GM23338 (cell line): ENCODE results near the gene ACOT6. TPM values are rescaled to one million over a fixed set of nuclear protein-coding genes. Genes with fewer than 3 reads are reported as not detected.

Source experiments
- ATAC-seq: fragments of 200-7000 bp; cut with Tn5 transposase; 3 replicates; pipeline ENCODE4 v1.9.1; 2020
- DNase-seq: peaks from one replicate; pipeline ENCODE4 v3.0.0-alpha.2; 2015; ENCODE audit warnings: low spot score
- H2AFZ ChIP-seq: fragments of 200-600 bp; sonication (generic); 2 replicates; pipeline ENCODE4 v1.8.0; 2016; ENCODE audit warnings: antibody characterized with exemption, mild to moderate bottlenecking, moderate library complexity
- H3F3A ChIP-seq: fragments of 200-600 bp; sonication (generic); replicated peaks from 2 replicates; pipeline ENCODE4 v1.8.0; 2017; ENCODE audit warnings: antibody characterized with exemption, mixed run types, low read depth
- H3K27ac ChIP-seq: fragments of 200-600 bp; sonication (generic); 2 replicates; pipeline ENCODE4 v1.6.1; 2016; ENCODE audit warnings: low read depth
- H3K27me3 ChIP-seq: fragments of 200-600 bp; sonication (generic); 2 replicates; pipeline ENCODE4 v1.8.0; 2016; ENCODE audit warnings: mild to moderate bottlenecking, mixed run types, moderate library complexity; ENCODE audit not compliant: insufficient read depth
- H3K36me3 ChIP-seq: fragments of 200-600 bp; sonication (generic); 2 replicates; pipeline ENCODE4 v1.8.0; 2016; ENCODE audit warnings: mild to moderate bottlenecking; ENCODE audit not compliant: insufficient read depth
- H3K4me1 ChIP-seq: fragments of 200-600 bp; sonication (generic); 2 replicates; pipeline ENCODE4 v1.8.0; 2016; ENCODE audit warnings: mild to moderate bottlenecking, moderate library complexity; ENCODE audit not compliant: insufficient read depth
- H3K4me2 ChIP-seq: fragments of 200-600 bp; sonication (generic); 2 replicates; pipeline ENCODE4 v1.7.1; 2017; ENCODE audit warnings: mixed run types
- H3K4me3 ChIP-seq: fragments of 200-600 bp; sonication (generic); 2 replicates; pipeline ENCODE4 v1.6.1; 2016; ENCODE audit warnings: mixed run types
- H3K79me2 ChIP-seq: fragments of 200-600 bp; sonication (generic); replicated peaks from 2 replicates; pipeline ENCODE4 v1.8.0; 2017; ENCODE audit warnings: mild to moderate bottlenecking; ENCODE audit not compliant: insufficient read depth
- H3K9me2 ChIP-seq: fragments of 200-600 bp; sonication (generic); 2 replicates; pipeline ENCODE4 v1.8.0; 2017; ENCODE audit not compliant: insufficient read depth
- H4K20me1 ChIP-seq: fragments of 200-600 bp; sonication (generic); replicated peaks from 2 replicates; pipeline ENCODE4 v1.8.0; 2017; ENCODE audit warnings: mild to moderate bottlenecking; ENCODE audit not compliant: insufficient read depth
- H3K27ac Mint-ChIP-seq: 2 replicates; pipeline ENCODE4 v1.8.0; 2020; ENCODE audit warnings: inconsistent platforms, mild to moderate bottlenecking, moderate library complexity, mixed read lengths
- H3K27me3 Mint-ChIP-seq: 3 replicates; pipeline ENCODE4 v1.8.0; 2022; ENCODE audit warnings: low read depth, mild to moderate bottlenecking, moderate library complexity, mixed read lengths, inconsistent platforms; ENCODE audit not compliant: insufficient read depth, poor library complexity
- H3K36me3 Mint-ChIP-seq: 3 replicates; pipeline ENCODE4 v1.8.0; 2021; ENCODE audit warnings: low read depth, mild to moderate bottlenecking, inconsistent platforms, moderate library complexity, mixed read lengths
- H3K4me1 Mint-ChIP-seq: 3 replicates; pipeline ENCODE4 v1.8.0; 2020; ENCODE audit warnings: mild to moderate bottlenecking, inconsistent platforms, mixed read lengths
- H3K4me3 Mint-ChIP-seq: 3 replicates; pipeline ENCODE4 v1.8.0; 2021; ENCODE audit warnings: moderate library complexity, mild to moderate bottlenecking, inconsistent platforms, mixed read lengths
- H3K9me3 Mint-ChIP-seq: 3 replicates; pipeline ENCODE4 v1.8.0; 2020; ENCODE audit warnings: moderate library complexity, mild to moderate bottlenecking, inconsistent platforms, mixed read lengths
- CREB1 ChIP-seq: fragments of 250-450 bp; sonication (Bioruptor Pico); IDR thresholded peaks from 2 replicates; pipeline ENCODE4 v1.5.0; 2020; ENCODE audit warnings: low read depth, mild to moderate bottlenecking, moderate library complexity
- CTCF ChIP-seq, 2 experiments: fragments of 200-600 bp in 1 of 2; sonication (generic) in 1 of 2; conservative IDR thresholded peaks; 2 replicates each; pipeline versions ENCODE4 v1.5.1 to v1.6.1; 2016 to 2017; ENCODE audit warnings: antibody characterized with exemption in 2 of 2, low read depth in 2 of 2, mild to moderate bottlenecking in 2 of 2, moderate library complexity in 1 of 2
- ETS1 ChIP-seq: IDR thresholded peaks from 2 replicates; pipeline ENCODE4 v1.6.1; 2016; ENCODE audit warnings: antibody characterized with exemption
- EZH2 ChIP-seq: fragments of 200-600 bp; sonication (generic); IDR thresholded peaks from one replicate; pipeline ENCODE4 v1.8.0; 2017; ENCODE audit warnings: antibody characterized with exemption, mild to moderate bottlenecking, low read depth; ENCODE audit not compliant: unreplicated experiment
- EZH2phosphoT487 ChIP-seq: fragments of 200-600 bp; sonication (generic); IDR thresholded peaks from one replicate; pipeline ENCODE4 v1.8.1; 2018; ENCODE audit warnings: antibody characterized with exemption; ENCODE audit not compliant: unreplicated experiment
- JUNB ChIP-seq: IDR thresholded peaks from one replicate; pipeline ENCODE4 v1.6.1; 2016; ENCODE audit warnings: antibody characterized with exemption; ENCODE audit not compliant: unreplicated experiment
- NANOG ChIP-seq: IDR thresholded peaks from 2 replicates; pipeline ENCODE4 v1.6.1; 2016; ENCODE audit warnings: antibody characterized with exemption, borderline replicate concordance
- POLR2AphosphoS5 ChIP-seq: IDR thresholded peaks from 2 replicates; pipeline ENCODE4 v1.6.1; 2016; ENCODE audit warnings: antibody characterized with exemption, low read depth
- REST ChIP-seq: IDR thresholded peaks from one replicate; pipeline ENCODE4 v1.6.1; 2018; ENCODE audit warnings: antibody characterized with exemption; ENCODE audit not compliant: unreplicated experiment
- STAT1 ChIP-seq: IDR thresholded peaks from one replicate; pipeline ENCODE4 v1.6.1; 2016; ENCODE audit warnings: antibody characterized with exemption; ENCODE audit not compliant: unreplicated experiment
- ZNF114 ChIP-seq: fragments of 250-450 bp; sonication (Bioruptor Pico); IDR thresholded peaks from 2 replicates; pipeline ENCODE4 v1.5.0; 2020; ENCODE audit warnings: mild to moderate bottlenecking, moderate library complexity
- ZNF331 ChIP-seq: fragments of 250-450 bp; sonication (Bioruptor Pico); IDR thresholded peaks from 2 replicates; pipeline ENCODE4 v1.5.0; 2020; ENCODE audit warnings: low read depth, mild to moderate bottlenecking, moderate library complexity
- ZNF462 ChIP-seq: fragments of 250-450 bp; sonication (Bioruptor Pico); IDR thresholded peaks from 2 replicates; pipeline ENCODE4 v1.5.0; 2020; ENCODE audit warnings: mild to moderate bottlenecking, moderate library complexity
- polyA plus RNA-seq: library from polyadenylated mRNA; unstranded; fragments of >200 nt; fragmentation: Nextera tagmentation; extraction: Ambion mirVana; gene quantifications from 2 replicates; pipeline ENCODE4 v1.2.1, GENCODE V29; 2016
- total RNA-seq: library from RNA; depleted of rRNA; stranded (reverse); fragments of >200 nt; shearing (Covaris generic); gene quantifications from 2 replicates; pipeline ENCODE4 v1.2.3, GENCODE V29; 2014

ACOT6 gene
- total and polyA plus RNA-seq, 2 experiments from 2014 or later, result 0.44 to 0.83 TPM

- Histone ChIP-seq H3K27me3 (no peaks in the 10 kb centered on the region), H3K4me2 (no peak overlapping the region), H3K4me1 (no peaks in the 10 kb centered on the region), H3K79me2 (no peaks in the 10 kb centered on the region), H2AFZ (no peak overlapping the region), H3K27ac (no peak overlapping the region), H4K20me1 (no peaks in the 10 kb centered on the region), H3F3A (no peaks in the 10 kb centered on the region), H3K4me3 (no peak overlapping the region), H3K9me2 (0 out of 2 replicates have a peak, but pooled peaks cover 6% of the 10 kb centered on the region), H3K36me3 (no peaks in the 10 kb centered on the region)
- Mint-ChIP-seq H3K27ac (no peak overlapping the region), H3K27me3 (no peaks in the 10 kb centered on the region), H3K9me3 (peaks cover 34% of the 10 kb centered on the region), H3K4me1 (no peaks in the 10 kb centered on the region; the same call in 2 of the 3 replicates), H3K36me3 (peaks cover 19% of the 10 kb centered on the region; the same call in 2 of the 3 replicates), H3K4me3 (no peak overlapping the region)
- TF ChIP-seq CREB1 (CRISPR knock-in tag) (no peak), ETS1 (no peak), JUNB (no peak), CTCF (conservative IDR thresholded peaks at IDR 0.05; ENCODE audit: low read depth in 2 of 2) (no peak), POLR2AphosphoS5 (no peak), ZNF114 (CRISPR knock-in tag) (no peak), NANOG (no peak), STAT1 (no peak), ZNF462 (CRISPR knock-in tag) (no peak), EZH2phosphoT487 (no peak), ZNF331 (CRISPR knock-in tag) (no peak), REST (no peak), EZH2 (no peak)
- ATAC-seq (no peak), DNase-seq (no peak)
Observed at GRCh38 chr14:73606271-73606670, 6.0 kb upstream of the ACOT6 start.
